T-helper 2 cell treated with Interferon-gamma antibody and Interleukin-4, amounts not matched to agents 100 ng/mL and 5 ng/mL, for 36 hours (primary cell): ENCODE measurements around the gene SEC11C. TPM values are rescaled to one million over a fixed set of nuclear protein-coding genes. Genes with fewer than 3 reads are reported as not detected.

ENCODE experiments used
- intact Hi-C: fragments of 100-400 bp; cut with micrococcal nuclease; formaldehyde crosslinking; loops from one replicate; pipeline ENCODE4 v1.15.1; 2023
- total RNA-seq: library from RNA; stranded (reverse); gene quantifications from 2 replicates; pipeline ENCODE4 v1.2.3, GENCODE V29; 2022

SEC11C gene
- total RNA-seq, 1 donor from 2014 or later: 116 TPM

GRCh38 chr18:59143441-59143840, 3.8 kb downstream of the SEC11C start:
- intact Hi-C loops: loop anchor here (5.0 kb wide), 1 partner anchor 1521 kb away; the partner anchor contains the start of gene NARS1

DNA sequence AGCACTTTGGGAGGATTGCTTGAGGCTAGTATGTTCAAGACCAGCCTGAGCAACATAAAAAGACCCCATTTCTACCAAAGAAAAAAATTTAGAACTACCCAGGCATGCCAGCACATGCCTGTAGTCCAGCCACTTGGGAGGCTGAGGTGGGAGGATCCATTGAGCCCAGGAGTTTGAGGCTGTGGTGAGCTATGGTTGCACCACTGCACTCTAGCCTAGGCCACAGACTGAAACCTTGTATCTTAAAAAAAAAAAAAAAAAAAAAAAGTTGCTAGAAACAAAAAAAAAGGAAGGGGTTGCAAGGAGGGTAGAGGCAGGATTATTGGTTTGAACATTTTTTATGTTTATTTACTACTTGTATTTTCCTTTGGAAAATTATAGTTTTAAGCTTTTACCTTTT, 4.8 kb downstream of the SEC11C start:
- intact Hi-C loops: loop anchor here (5.0 kb wide), 1 partner anchor 1522 kb away; the partner anchor contains the start of gene NARS1

DNA sequence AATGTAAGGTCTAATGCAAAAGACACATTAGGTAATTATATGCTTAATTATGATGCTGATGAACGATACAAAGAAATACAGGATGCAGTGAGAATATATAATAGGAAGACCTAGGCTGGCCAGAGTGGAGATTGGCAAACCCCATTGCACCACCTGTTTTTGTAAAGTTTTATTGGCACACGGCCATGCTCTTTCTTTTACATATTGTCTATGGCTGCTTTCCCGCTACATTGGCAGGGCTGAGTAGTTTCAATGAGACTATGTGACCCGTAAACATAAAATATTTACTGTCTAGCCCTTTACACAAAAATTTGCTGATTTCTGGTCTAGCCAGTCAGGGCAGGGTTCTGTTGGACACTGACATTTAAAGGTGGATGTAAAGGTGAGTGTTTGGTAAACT, 5.4 kb downstream of the SEC11C start:
- intact Hi-C loops: no loop called here

DNA sequence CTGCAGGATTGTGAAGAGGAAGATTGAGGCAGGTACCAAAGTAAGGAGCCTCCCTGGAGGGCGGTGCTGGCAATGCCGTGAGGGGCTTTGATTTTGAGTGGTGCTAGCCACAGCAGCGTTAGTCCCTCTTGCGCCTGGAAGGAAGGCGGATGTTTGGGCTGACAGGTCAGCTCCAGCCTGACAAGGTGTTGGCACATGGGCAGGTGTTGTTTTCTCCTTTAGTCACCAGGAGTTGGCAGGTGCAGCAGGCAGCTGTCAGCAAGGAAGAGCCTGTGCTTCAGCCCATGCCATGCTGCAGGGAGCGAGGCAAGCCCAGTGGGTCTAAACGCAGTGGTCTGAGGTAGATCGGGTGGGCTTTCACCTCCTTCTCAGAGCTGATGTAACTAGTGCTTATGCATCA, 8.5 kb downstream of the SEC11C start:
- intact Hi-C loops: no loop called here

GRCh38 chr18:59149007-59149406, 9.3 kb downstream of the SEC11C start:
- intact Hi-C loops: no loop called here

- intact Hi-C loops: no loop called here
Measured at GRCh38 chr18:59149416-59149815, 9.7 kb downstream of the SEC11C start.

DNA sequence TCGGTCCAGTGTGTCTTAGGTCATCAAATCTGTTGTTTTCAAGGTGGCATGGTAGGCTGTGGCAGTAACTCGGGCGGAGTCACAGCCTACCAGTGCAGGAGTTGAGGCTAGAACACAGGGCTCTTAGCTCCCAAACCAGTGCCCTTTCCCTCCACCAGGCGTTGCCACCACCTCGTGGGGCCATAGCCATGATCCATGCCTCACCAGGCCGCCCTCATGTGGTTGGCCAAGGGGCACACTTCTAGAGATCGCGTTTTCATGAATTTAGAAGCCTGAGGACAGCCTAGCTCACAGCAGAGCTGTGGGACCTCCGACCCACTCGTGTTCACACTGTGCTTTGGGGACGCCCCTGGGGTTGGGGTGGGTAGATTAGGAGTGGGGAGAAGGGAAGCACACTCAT, 10.6 kb downstream of the SEC11C start:
- intact Hi-C loops: no loop called here

DNA sequence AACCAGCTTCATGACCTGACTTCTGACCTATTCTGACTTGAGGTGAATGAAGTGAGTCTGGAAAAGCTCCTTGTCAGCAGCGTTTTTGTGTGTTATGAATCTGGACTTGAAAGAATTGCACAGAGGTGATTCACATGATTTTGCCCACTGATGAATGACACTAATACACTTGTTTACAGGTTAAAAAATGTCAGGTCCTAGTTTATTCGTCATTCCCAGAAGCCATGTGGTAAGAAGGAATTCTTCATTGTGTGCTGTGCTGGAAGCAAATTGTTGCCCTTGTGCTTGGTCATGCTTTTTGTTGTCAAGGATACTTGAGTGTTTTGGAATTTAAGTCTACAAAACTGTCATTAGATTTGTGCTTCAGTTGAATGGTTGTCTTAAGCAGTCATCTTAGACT, 15.5 kb downstream of the SEC11C start:
- intact Hi-C loops: no loop called here

GRCh38 chr18:59156316-59156715, 16.6 kb downstream of the SEC11C start:
- intact Hi-C loops: no loop called here

DNA sequence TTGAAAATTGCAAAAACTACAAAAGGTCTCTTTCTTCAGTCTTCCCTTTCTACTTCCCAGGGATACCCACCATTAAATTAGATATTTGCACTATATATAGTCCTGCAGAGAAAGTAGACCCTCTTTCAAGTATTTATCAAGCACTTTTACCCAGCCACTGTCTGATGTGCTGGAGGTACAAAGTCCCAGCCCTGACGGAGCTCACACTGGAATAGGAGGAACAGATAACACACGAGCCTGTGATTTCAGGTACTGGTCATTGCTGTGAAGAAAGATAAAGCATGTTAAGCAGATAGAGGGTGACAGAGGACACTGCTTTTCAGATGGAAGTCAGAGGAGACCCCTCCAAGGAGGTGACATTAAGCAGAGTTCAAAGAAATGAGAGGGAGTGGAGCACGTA, 19.6 kb downstream of the SEC11C start:
- intact Hi-C loops: no loop called here

- intact Hi-C loops: no loop called here
Measured at GRCh38 chr18:59159986-59160385, 20.3 kb downstream of the SEC11C start.

GRCh38 chr18:59172664-59173249, 33.1 kb downstream of the SEC11C start:
- intact Hi-C loops: no loop called here

DNA sequence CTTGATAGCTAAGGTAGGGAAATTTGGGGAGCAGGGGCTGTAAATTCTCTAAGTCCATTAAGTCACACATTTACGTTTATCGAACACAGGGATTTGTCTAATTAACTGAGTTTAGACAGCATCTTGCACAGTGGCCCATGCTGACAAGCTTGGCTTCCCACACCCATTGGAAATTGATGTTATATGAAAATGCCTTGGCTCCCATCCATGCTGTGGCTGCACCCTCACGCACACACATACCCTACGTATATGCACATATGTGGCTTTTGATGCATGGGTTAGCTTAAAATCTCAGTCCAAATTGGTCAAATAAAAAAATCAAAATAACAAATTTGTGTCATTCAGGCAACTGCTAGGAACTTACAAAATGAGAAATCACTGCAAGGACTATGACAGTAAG, 37.8 kb downstream of the SEC11C start:
- intact Hi-C loops: no loop called here

DNA sequence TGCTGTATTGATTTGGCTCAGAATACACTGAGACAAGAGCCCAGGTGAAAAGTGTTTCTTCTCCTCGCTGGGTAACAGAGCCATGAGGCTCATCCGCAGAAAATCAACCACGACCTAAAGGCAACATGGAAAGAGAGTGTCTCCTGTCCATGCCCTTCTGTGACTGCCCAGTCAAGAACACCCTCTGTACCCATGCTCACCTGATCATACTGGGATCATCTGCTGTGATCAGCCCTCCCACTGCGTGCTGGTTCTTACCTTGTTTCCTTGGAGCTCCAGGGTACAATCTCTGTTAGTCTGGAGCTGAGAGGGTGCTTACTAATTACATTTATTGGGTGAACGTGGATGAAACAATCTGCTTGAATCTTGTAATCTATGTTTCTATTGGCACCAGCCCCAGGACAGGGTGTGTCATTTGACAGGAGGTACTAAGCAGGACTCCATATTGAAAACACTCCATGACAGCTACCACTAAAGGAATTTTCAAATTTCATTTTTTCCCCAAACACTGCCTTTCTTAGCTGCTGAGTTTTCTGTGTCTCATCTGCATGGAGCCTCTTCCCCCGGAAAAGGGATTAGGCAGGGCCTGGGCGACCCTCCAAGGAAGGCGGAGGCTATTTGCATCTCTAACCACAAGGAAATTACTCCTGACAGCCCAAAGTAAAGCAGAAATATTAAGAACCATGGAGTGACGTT, 40.6 kb downstream of the SEC11C start:
- intact Hi-C loops: no loop called here

- intact Hi-C loops: no loop called here
Measured at GRCh38 chr18:59182673-59183072, 43.0 kb downstream of the SEC11C start.

GRCh38 chr18:59189008-59189407, 49.3 kb downstream of the SEC11C start:
- intact Hi-C loops: no loop called here

DNA sequence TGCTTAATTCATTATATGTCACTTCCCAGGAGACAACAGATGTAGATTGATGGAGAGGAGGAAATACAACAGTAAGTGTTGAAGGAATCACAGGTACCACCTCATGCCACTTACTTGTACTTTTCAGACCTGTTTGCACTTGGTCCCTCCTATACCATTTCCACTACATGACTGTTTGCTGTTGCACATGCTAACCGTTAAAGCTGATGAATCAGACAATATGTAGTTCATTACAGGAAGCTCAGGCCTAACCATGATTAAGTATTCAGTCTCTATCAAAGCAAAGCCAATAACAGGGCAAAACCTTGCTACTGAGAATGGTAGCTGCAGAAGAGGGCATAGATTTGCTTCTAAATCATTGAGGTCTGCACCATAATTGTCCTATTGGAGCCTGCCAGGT, 50.1 kb downstream of the SEC11C start:
- intact Hi-C loops: no loop called here

- intact Hi-C loops: no loop called here
Measured at GRCh38 chr18:59196161-59196725, 56.6 kb downstream of the SEC11C start.

DNA sequence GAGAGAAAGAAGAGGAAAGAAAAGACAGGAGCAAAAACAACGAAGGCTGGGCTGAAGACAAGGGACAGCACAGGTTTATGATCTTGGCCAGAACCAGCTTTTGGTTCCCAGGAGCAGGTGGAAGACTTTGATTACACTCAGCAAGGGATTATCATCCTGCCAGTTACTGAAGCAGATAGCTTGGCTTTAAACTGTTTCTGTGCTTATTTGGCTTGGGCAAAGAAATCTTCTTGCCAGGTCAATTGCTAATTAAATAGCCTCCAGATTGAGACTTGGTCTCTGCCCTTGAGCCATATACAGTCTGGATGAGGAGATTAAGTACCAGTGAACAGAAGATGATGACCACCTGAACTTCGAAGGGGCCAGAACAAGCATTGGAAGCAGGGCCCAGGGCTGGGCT, 58.0 kb downstream of the SEC11C start:
- intact Hi-C loops: no loop called here

DNA sequence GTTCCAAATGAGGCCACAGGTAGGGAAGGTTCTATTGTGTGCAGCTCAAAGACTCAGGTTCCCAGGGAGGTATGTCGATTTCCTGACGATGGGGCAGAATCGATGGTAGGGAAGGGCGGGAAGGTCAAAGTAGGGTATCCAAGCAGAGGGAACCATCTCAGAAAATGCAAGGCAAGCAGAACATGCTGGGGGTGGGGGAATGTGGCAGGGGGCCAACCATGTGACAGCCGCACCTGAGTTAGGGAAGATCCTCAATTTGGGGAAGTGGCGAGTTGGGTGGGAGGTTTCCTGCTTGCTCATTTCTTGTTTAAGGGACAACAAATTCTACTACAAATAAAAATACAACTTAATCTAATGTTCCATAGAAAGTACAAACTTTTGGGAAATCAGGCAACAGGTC, 58.5 kb downstream of the SEC11C start:
- intact Hi-C loops: no loop called here

- intact Hi-C loops: no loop called here
Measured at GRCh38 chr18:59200787-59201186, 61.1 kb downstream of the SEC11C start.

DNA sequence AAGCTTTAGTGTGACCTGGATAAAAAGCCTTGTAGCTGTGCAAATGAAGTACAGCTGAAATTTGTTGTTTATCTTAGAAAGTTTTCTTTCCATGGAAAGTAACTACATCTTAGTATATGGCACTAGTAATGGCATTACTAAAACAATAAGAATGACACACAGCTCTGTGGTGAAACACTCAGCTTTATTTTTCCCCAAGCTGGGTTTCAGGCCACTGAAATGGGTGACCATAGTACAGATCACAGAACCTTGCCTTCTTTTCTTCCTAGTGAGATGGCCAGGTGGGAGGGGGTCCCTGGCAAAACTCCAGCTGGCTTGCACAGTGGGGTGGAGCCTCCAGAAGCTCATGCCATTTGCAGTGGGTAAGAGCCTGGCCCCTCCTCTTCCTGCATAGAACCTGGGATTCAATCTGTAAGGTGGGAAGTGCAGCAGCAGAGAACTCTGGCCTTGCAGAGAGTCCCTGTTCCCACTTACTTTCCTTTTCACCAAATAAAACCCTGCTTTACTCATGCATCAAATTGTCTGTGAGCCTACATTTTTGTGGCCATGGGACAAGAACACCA, 62.7 kb downstream of the SEC11C start:
- intact Hi-C loops: no loop called here

DNA sequence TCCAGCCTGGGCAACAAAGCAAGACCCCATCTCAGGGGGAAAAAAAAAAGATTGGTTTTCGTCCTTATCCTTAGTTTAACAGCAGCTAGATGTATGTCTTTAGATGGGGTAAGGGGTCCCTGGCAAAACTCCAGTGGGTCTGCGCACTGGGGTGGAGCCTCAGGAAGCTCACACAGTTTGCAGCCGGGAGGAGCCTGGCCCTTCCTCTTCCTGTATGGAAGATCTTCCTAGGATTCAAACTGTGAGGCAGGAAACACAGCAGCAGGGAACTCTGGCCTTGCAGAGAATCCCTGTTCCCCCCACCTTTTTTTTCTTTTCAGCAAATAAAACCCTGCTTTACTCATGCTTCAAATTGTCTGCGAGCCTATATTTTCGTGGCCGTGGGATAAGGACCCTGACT, 67.8 kb downstream of the SEC11C start:
- intact Hi-C loops: no loop called here
